GM23338 (cell line): ENCODE measurements around the gene PAQR4. TPM values are rescaled to one million over a fixed set of nuclear protein-coding genes. Genes with fewer than 3 reads are reported as not detected.

Experiments used
- CREB1 ChIP-seq: fragments of 250-450 bp; sonication (Bioruptor Pico); IDR thresholded peaks from 2 replicates; pipeline ENCODE4 v1.5.0; 2020; ENCODE audit warnings: low read depth, mild to moderate bottlenecking, moderate library complexity
- EZH2 ChIP-seq: fragments of 200-600 bp; sonication (generic); IDR thresholded peaks from one replicate; pipeline ENCODE4 v1.8.0; 2017; ENCODE audit warnings: antibody characterized with exemption, mild to moderate bottlenecking, low read depth; ENCODE audit not compliant: unreplicated experiment
- NANOG ChIP-seq: IDR thresholded peaks from 2 replicates; pipeline ENCODE4 v1.6.1; 2016; ENCODE audit warnings: antibody characterized with exemption, borderline replicate concordance
- POLR2AphosphoS5 ChIP-seq: IDR thresholded peaks from 2 replicates; pipeline ENCODE4 v1.6.1; 2016; ENCODE audit warnings: antibody characterized with exemption, low read depth
- REST ChIP-seq: IDR thresholded peaks from one replicate; pipeline ENCODE4 v1.6.1; 2018; ENCODE audit warnings: antibody characterized with exemption; ENCODE audit not compliant: unreplicated experiment
- STAT1 ChIP-seq: IDR thresholded peaks from one replicate; pipeline ENCODE4 v1.6.1; 2016; ENCODE audit warnings: antibody characterized with exemption; ENCODE audit not compliant: unreplicated experiment
- ZNF331 ChIP-seq: fragments of 250-450 bp; sonication (Bioruptor Pico); IDR thresholded peaks from 2 replicates; pipeline ENCODE4 v1.5.0; 2020; ENCODE audit warnings: low read depth, mild to moderate bottlenecking, moderate library complexity
- ZNF462 ChIP-seq: fragments of 250-450 bp; sonication (Bioruptor Pico); IDR thresholded peaks from 2 replicates; pipeline ENCODE4 v1.5.0; 2020; ENCODE audit warnings: mild to moderate bottlenecking, moderate library complexity
- polyA plus RNA-seq: library from polyadenylated mRNA; unstranded; fragments of >200 nt; fragmentation: Nextera tagmentation; extraction: Ambion mirVana; gene quantifications from 2 replicates; pipeline ENCODE4 v1.2.1, GENCODE V29; 2016
- total RNA-seq: library from RNA; depleted of rRNA; stranded (reverse); fragments of >200 nt; shearing (Covaris generic); gene quantifications from 2 replicates; pipeline ENCODE4 v1.2.3, GENCODE V29; 2014

PAQR4 gene
- total and polyA plus RNA-seq, 2 experiments from 2014 or later: 7.0 to 29.3 TPM

- no peak for TF ChIP-seq ZNF462 (CRISPR knock-in tag)
- TF ChIP-seq STAT1: no peak
- TF ChIP-seq NANOG: no peak
- TF ChIP-seq POLR2AphosphoS5: no peak
- no peak for TF ChIP-seq ZNF331 (CRISPR knock-in tag)
- TF ChIP-seq EZH2: no peak
- TF ChIP-seq CREB1 (CRISPR knock-in tag): no peak
- TF ChIP-seq REST: no peak
Observed at GRCh38 chr16:2934450-2934849, 34.7 kb upstream of the PAQR4 start (continued).
